SK-N-SH treated with all-trans-retinoic acid at 6 μM for 48 hours (cell line): ENCODE measurements around the gene KIF1C.
A peak's percentile ranks its signal among the peaks of the same experiment; 100 is the strongest.

Source experiments
- ATAC-seq: fragments of 200-7000 bp; cut with Tn5 transposase; 3 replicates; pipeline ENCODE4 v1.9.1; 2020; ENCODE audit warnings: mild to moderate bottlenecking, moderate library complexity
- ARNTL ChIP-seq: fragments of 450-650 bp; formaldehyde crosslinking; IDR thresholded peaks from 2 replicates; pipeline ENCODE4 v1.5.0; 2020; ENCODE audit warnings: low read depth, mild to moderate bottlenecking, moderate library complexity, borderline replicate concordance
- BACH2 ChIP-seq: fragments of 250-450 bp; sonication (Bioruptor Pico); IDR thresholded peaks from 2 replicates; pipeline ENCODE4 v1.9.0; 2021; ENCODE audit warnings: mild to moderate bottlenecking, borderline replicate concordance
- CREB5 ChIP-seq: fragments of 250-450 bp; sonication (Bioruptor Pico); IDR thresholded peaks from 2 replicates; pipeline ENCODE4 v1.5.1; 2020; ENCODE audit warnings: low read depth, mild to moderate bottlenecking, moderate library complexity
- CSDC2 ChIP-seq: fragments of 250-450 bp; sonication (Bioruptor Pico); IDR thresholded peaks from 2 replicates; pipeline ENCODE4 v1.5.0; 2020; ENCODE audit warnings: mild to moderate bottlenecking, moderate library complexity
- GLIS3 ChIP-seq: fragments of 250-450 bp; sonication (Bioruptor Pico); IDR thresholded peaks from 2 replicates; pipeline ENCODE4 v1.5.0; 2020; ENCODE audit warnings: mild to moderate bottlenecking, moderate library complexity
- ISL1 ChIP-seq: fragments of 250-450 bp; sonication (Bioruptor Pico); IDR thresholded peaks from 2 replicates; pipeline ENCODE4 v2.1.2; 2022; ENCODE audit warnings: mild to moderate bottlenecking, moderate library complexity
- PPARA ChIP-seq: fragments of 250-450 bp; sonication (Bioruptor Pico); IDR thresholded peaks from 2 replicates; pipeline ENCODE4 v1.5.0; 2020; ENCODE audit warnings: mild to moderate bottlenecking, borderline replicate concordance
- RARB ChIP-seq: fragments of 250-450 bp; sonication (Bioruptor Pico); IDR thresholded peaks from 2 replicates; pipeline ENCODE4 v1.8.0; 2021; ENCODE audit warnings: mild to moderate bottlenecking, moderate library complexity
- SNAI2 ChIP-seq: fragments of 250-450 bp; sonication (Bioruptor Pico); IDR thresholded peaks from 2 replicates; pipeline ENCODE4 v1.5.0; 2020; ENCODE audit warnings: mild to moderate bottlenecking, moderate library complexity
- TOX ChIP-seq: fragments of 250-450 bp; sonication (Bioruptor Pico); IDR thresholded peaks from 2 replicates; pipeline ENCODE4 v1.8.0; 2021; ENCODE audit warnings: mild to moderate bottlenecking, moderate library complexity, borderline replicate concordance
- TSHZ2 ChIP-seq: fragments of 250-450 bp; sonication (Bioruptor Pico); IDR thresholded peaks from 2 replicates; pipeline ENCODE4 v1.5.0; 2020; ENCODE audit warnings: mild to moderate bottlenecking, moderate library complexity
- ZC3H10 ChIP-seq: fragments of 250-450 bp; sonication (Bioruptor Pico); IDR thresholded peaks from 2 replicates; pipeline ENCODE4 v1.5.1; 2021; ENCODE audit warnings: mild to moderate bottlenecking, moderate library complexity
- ZFP3 ChIP-seq: fragments of 250-450 bp; sonication (Bioruptor Pico); IDR thresholded peaks from 2 replicates; pipeline ENCODE4 v1.5.0; 2020; ENCODE audit warnings: mild to moderate bottlenecking, moderate library complexity
- ZFP30 ChIP-seq: fragments of 450-650 bp; formaldehyde crosslinking; IDR thresholded peaks from 2 replicates; pipeline ENCODE4 v1.5.0; 2022; ENCODE audit warnings: mild to moderate bottlenecking, moderate library complexity
- ZNF565 ChIP-seq: fragments of 450-650 bp; formaldehyde crosslinking; conservative IDR thresholded peaks from 2 replicates; pipeline ENCODE4 v1.5.0; 2020; ENCODE audit warnings: low read depth, mild to moderate bottlenecking, moderate library complexity
- ZNF70 ChIP-seq: fragments of 450-650 bp; formaldehyde crosslinking; IDR thresholded peaks from 2 replicates; pipeline ENCODE4 v1.5.0; 2020; ENCODE audit warnings: mild to moderate bottlenecking, moderate library complexity
- ZNF8 ChIP-seq: fragments of 450-650 bp; formaldehyde crosslinking; IDR thresholded peaks from 2 replicates; pipeline ENCODE4 v1.5.0; 2020; ENCODE audit warnings: mild to moderate bottlenecking, moderate library complexity
- TF ChIP-seq, protein P1 (sequence below): fragments of 250-450 bp; sonication (Bioruptor Pico); IDR thresholded peaks from 2 replicates; pipeline ENCODE4 v1.5.1; 2021; ENCODE audit warnings: mild to moderate bottlenecking, moderate library complexity
- TF ChIP-seq, protein P2 (sequence below): fragments of 250-450 bp; sonication (Bioruptor Pico); IDR thresholded peaks from 2 replicates; pipeline ENCODE4 v1.8.0; 2020; ENCODE audit warnings: mild to moderate bottlenecking, moderate library complexity, borderline replicate concordance

The KIF1C gene

GRCh38 chr17:5047446-5047845 lies 49.7 kb downstream of the KIF1C start:
- ATAC-seq, result no peak
- TF ChIP-seq ZNF8 (CRISPR knock-in tag) (no peak), ZNF565 (CRISPR knock-in tag) (no peak), BACH2 (CRISPR knock-in tag) (no peak), GLIS3 (no peak), ARNTL (CRISPR knock-in tag) (no peak), PPARA (CRISPR knock-in tag) (no peak), TSHZ2 (CRISPR knock-in tag) (no peak), ZFP3 (CRISPR knock-in tag) (no peak)
- TF ChIP-seq, protein P1, sequence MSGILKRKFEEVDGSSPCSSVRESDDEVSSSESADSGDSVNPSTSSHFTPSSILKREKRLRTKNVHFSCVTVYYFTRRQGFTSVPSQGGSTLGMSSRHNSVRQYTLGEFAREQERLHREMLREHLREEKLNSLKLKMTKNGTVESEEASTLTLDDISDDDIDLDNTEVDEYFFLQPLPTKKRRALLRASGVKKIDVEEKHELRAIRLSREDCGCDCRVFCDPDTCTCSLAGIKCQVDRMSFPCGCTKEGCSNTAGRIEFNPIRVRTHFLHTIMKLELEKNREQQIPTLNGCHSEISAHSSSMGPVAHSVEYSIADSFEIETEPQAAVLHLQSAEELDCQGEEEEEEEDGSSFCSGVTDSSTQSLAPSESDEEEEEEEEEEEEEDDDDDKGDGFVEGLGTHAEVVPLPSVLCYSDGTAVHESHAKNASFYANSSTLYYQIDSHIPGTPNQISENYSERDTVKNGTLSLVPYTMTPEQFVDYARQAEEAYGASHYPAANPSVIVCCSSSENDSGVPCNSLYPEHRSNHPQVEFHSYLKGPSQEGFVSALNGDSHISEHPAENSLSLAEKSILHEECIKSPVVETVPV (CRISPR knock-in tag), result no peak

DNA sequence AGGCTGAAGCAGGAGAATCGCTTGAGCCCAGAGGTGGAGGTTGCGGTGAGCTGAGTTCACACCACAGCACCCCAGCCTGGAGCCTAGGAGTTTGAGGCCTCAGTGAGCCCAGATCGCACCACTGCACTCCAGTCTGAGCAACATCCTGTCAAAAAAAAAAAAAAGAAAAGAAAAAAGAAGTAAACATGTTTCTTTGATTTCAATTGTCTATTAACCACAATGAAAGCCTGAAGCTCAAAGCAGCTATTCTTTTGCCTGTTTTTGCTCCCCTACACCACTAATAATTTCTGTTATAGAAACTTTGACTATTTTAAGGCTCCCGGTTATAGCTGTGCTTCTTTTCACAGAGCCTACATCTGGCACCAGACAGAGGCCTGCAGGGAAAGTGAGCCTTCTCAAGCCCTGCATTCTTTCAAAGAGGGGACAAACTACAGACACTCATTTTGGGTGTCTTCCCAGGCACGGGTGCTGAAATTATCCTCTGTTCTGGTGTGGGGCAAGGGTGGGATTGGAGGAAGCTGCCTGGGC lies 51.6 kb downstream of the KIF1C start:
- ATAC-seq, result peak; percentile 33; the same call in 2 of the 3 replicates
- TF ChIP-seq CREB5 (no peak), ZFP30 (CRISPR knock-in tag) (no peak), ZNF70 (CRISPR knock-in tag) (no peak), ZFP3 (CRISPR knock-in tag) (no peak), ZC3H10 (CRISPR knock-in tag) (no peak), RARB (CRISPR knock-in tag) (no peak), TSHZ2 (CRISPR knock-in tag) (no peak), GLIS3 (no peak), TOX (CRISPR knock-in tag) (no peak), CSDC2 (CRISPR knock-in tag) (no peak), ZNF565 (CRISPR knock-in tag) (no peak), ISL1 (CRISPR knock-in tag) (no peak), SNAI2 (CRISPR knock-in tag) (no peak)
- TF ChIP-seq, all 23 proteins: peak for 0

DNA sequence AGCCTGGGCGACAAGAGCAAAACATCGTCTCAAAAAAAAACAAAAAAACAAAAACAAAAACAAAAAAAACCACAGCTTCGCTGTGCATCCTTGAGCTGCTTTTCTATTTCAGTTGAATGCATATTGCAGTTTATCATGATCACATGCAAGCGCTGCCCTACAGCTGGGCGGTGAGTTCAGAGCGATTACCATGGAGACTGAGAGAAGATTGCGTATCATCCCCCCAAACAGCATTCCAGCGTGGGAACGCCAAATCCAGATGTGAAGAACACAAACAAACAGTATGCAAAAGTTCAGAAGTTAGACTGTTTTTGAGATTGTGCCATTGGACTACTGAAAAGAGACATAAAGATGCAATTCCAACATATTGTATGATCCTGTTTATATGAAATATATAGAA lies 52.5 kb downstream of the KIF1C start:
- ATAC-seq, result no peak
- TF ChIP-seq PPARA (CRISPR knock-in tag) (no peak), ZC3H10 (CRISPR knock-in tag) (no peak)

DNA sequence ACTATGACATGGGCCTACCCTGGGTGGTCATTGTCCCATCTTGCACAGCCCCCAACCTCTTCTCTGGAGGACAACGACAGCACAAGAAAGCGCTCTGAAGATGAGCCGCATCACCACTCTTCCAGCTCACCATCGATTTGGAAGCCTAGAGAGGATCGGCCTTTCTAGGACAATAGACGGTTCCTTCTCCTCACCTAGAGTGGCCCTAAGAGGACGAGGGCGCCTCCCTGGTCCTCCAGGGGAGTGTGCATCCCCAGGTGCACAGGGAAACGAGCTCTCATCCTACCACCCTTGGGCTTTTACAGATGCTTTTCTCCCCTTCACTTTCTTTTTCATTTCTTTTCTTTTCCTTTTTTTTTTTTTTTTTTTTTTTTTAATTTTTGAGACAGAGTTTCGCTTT lies 57.8 kb downstream of the KIF1C start:
- no peak for TF ChIP-seq CSDC2 (CRISPR knock-in tag)
- no peak for TF ChIP-seq BACH2 (CRISPR knock-in tag)
- TF ChIP-seq ZFP3 (CRISPR knock-in tag), result no peak
- no peak for TF ChIP-seq ISL1 (CRISPR knock-in tag)
- no peak for TF ChIP-seq PPARA (CRISPR knock-in tag)
- TF ChIP-seq GLIS3, result no peak
- TF ChIP-seq RARB (CRISPR knock-in tag), result no peak
- no peak for TF ChIP-seq TSHZ2 (CRISPR knock-in tag)
- TF ChIP-seq, protein P2, sequence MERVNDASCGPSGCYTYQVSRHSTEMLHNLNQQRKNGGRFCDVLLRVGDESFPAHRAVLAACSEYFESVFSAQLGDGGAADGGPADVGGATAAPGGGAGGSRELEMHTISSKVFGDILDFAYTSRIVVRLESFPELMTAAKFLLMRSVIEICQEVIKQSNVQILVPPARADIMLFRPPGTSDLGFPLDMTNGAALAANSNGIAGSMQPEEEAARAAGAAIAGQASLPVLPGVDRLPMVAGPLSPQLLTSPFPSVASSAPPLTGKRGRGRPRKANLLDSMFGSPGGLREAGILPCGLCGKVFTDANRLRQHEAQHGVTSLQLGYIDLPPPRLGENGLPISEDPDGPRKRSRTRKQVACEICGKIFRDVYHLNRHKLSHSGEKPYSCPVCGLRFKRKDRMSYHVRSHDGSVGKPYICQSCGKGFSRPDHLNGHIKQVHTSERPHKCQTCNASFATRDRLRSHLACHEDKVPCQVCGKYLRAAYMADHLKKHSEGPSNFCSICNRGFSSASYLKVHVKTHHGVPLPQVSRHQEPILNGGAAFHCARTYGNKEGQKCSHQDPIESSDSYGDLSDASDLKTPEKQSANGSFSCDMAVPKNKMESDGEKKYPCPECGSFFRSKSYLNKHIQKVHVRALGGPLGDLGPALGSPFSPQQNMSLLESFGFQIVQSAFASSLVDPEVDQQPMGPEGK (CRISPR knock-in tag), result no peak
- no peak for TF ChIP-seq TOX (CRISPR knock-in tag)
- no peak for TF ChIP-seq SNAI2 (CRISPR knock-in tag)

More for the DNA sequence above, 57.8 kb downstream of the KIF1C start:
- no peak for ATAC-seq
